Type B pancreatic cell (in vitro differentiated cells): ENCODE data around the gene KANSL2. TPM values are rescaled to one million over a fixed set of nuclear protein-coding genes. Genes with fewer than 3 reads are reported as not detected.

Experiments used
- DNase-seq: peaks from one replicate; pipeline ENCODE4 v3.0.0; 2021; ENCODE audit warnings: mixed read lengths; ENCODE audit not compliant: unreplicated experiment; ENCODE audit errors: extremely low spot score
- H3K27ac Mint-ChIP-seq: 2 replicates; pipeline ENCODE4 v1.8.0; 2021; ENCODE audit warnings: mild to moderate bottlenecking, mixed read lengths
- H3K27me3 Mint-ChIP-seq: 2 replicates; pipeline ENCODE4 v1.8.0; 2021; ENCODE audit warnings: mixed read lengths
- H3K36me3 Mint-ChIP-seq: 2 replicates; pipeline ENCODE4 v1.8.0; 2021; ENCODE audit warnings: mixed read lengths
- H3K4me1 Mint-ChIP-seq: one replicate; pipeline ENCODE4 v1.8.0; 2021; ENCODE audit warnings: mixed read lengths; ENCODE audit not compliant: unreplicated experiment
- H3K4me3 Mint-ChIP-seq: 2 replicates; pipeline ENCODE4 v1.8.0; 2021; ENCODE audit warnings: mild to moderate bottlenecking, mixed read lengths
- H3K9me3 Mint-ChIP-seq: 2 replicates; pipeline ENCODE4 v1.8.0; 2021; ENCODE audit warnings: mixed read lengths
- total RNA-seq: library from RNA; stranded (reverse); gene quantifications from 2 replicates; pipeline ENCODE4 v1.2.1, GENCODE V29; 2021; ENCODE audit warnings: low replicate concordance
- TF ChIP-seq, protein P1 (sequence below): fragments of 200-600 bp; sonication (generic); conservative IDR thresholded peaks from 2 replicates; pipeline ENCODE4 v1.5.0; 2021; ENCODE audit warnings: antibody characterized with exemption, mild to moderate bottlenecking

Gene KANSL2
- total RNA-seq, 1 donor from 2014 or later = 47.0 TPM

DNA sequence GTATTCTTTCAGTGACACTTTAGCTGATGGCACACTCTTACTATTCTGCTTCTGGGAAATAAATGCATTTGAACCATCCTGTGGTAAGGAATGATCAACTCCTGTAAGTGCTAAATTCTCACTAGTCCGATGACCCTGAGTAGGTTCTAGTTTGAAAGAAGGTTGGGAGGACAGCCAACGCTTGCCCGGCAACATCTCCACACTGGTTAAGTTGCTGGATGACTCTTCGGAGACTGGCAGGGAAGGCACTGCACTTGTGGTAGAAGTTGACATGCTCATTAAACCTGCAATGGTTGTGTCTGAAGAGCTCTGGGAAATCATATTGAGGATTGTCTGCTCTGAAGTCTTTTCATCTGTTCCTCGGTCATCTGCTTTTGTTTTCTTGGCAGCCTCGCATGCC, 12.0 kb upstream of the KANSL2 start:
- Mint-ChIP-seq H3K27ac (no peak overlapping the region), H3K9me3 (no peaks in the 10 kb centered on the region), H3K27me3 (no peaks in the 10 kb centered on the region), H3K4me3 (no peak overlapping the region), H3K36me3 (peaks cover 35% of the 10 kb centered on the region), H3K4me1 (no peaks in the 10 kb centered on the region)
- TF ChIP-seq, protein P1, sequence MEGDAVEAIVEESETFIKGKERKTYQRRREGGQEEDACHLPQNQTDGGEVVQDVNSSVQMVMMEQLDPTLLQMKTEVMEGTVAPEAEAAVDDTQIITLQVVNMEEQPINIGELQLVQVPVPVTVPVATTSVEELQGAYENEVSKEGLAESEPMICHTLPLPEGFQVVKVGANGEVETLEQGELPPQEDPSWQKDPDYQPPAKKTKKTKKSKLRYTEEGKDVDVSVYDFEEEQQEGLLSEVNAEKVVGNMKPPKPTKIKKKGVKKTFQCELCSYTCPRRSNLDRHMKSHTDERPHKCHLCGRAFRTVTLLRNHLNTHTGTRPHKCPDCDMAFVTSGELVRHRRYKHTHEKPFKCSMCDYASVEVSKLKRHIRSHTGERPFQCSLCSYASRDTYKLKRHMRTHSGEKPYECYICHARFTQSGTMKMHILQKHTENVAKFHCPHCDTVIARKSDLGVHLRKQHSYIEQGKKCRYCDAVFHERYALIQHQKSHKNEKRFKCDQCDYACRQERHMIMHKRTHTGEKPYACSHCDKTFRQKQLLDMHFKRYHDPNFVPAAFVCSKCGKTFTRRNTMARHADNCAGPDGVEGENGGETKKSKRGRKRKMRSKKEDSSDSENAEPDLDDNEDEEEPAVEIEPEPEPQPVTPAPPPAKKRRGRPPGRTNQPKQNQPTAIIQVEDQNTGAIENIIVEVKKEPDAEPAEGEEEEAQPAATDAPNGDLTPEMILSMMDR = no peak
- DNase-seq = no peak

- no peaks in the 10 kb centered on the region for H3K4me1 Mint-ChIP-seq
- no peak for DNase-seq
- no peak overlapping the region for H3K4me3 Mint-ChIP-seq
- H3K27me3 Mint-ChIP-seq = no peaks in the 10 kb centered on the region
- peaks cover 39% of the 10 kb centered on the region for H3K36me3 Mint-ChIP-seq
- H3K9me3 Mint-ChIP-seq = no peaks in the 10 kb centered on the region
- TF ChIP-seq, protein P1 = no peak
- no peak overlapping the region for H3K27ac Mint-ChIP-seq
These were observed 11.5 kb upstream of the KANSL2 start for GRCh38 chr12:48693572-48693971.

GRCh38 chr12:48691826-48692487, 9.9 kb upstream of the KANSL2 start:
- no peaks in the 10 kb centered on the region for H3K9me3 Mint-ChIP-seq
- peaks cover 39% of the 10 kb centered on the region for H3K36me3 Mint-ChIP-seq
- H3K27ac Mint-ChIP-seq = no peak overlapping the region
- DNase-seq = no peak
- TF ChIP-seq, protein P1 = no peak
- H3K4me3 Mint-ChIP-seq = no peak overlapping the region
- no peaks in the 10 kb centered on the region for H3K27me3 Mint-ChIP-seq
- no peaks in the 10 kb centered on the region for H3K4me1 Mint-ChIP-seq

- Mint-ChIP-seq H3K9me3 (no peaks in the 10 kb centered on the region), H3K27me3 (no peaks in the 10 kb centered on the region), H3K36me3 (peaks cover 42% of the 10 kb centered on the region), H3K4me3 (no peak overlapping the region), H3K4me1 (no peaks in the 10 kb centered on the region), H3K27ac (no peak overlapping the region)
- TF ChIP-seq, protein P1 = no peak
- no peak for DNase-seq
These were observed 9.0 kb upstream of the KANSL2 start for GRCh38 chr12:48690990-48691389.

GRCh38 chr12:48690436-48690835, 8.4 kb upstream of the KANSL2 start:
- no peaks in the 10 kb centered on the region for H3K27me3 Mint-ChIP-seq
- H3K36me3 Mint-ChIP-seq = peaks cover 38% of the 10 kb centered on the region
- H3K4me1 Mint-ChIP-seq = no peaks in the 10 kb centered on the region
- no peak overlapping the region for H3K27ac Mint-ChIP-seq
- TF ChIP-seq, protein P1 = no peak
- H3K9me3 Mint-ChIP-seq = no peaks in the 10 kb centered on the region
- no peak for DNase-seq
- H3K4me3 Mint-ChIP-seq = no peak overlapping the region
